SK-N-SH treated with all-trans-retinoic acid at 6 μM for 48 hours (cell line): ENCODE data around the gene PHLDA2.

Experiments used
- ATAC-seq: fragments of 200-7000 bp; cut with Tn5 transposase; 3 replicates; pipeline ENCODE4 v1.9.1; 2020; ENCODE audit warnings: mild to moderate bottlenecking, moderate library complexity
- ARNTL ChIP-seq: fragments of 450-650 bp; formaldehyde crosslinking; IDR thresholded peaks from 2 replicates; pipeline ENCODE4 v1.5.0; 2020; ENCODE audit warnings: low read depth, mild to moderate bottlenecking, moderate library complexity, borderline replicate concordance
- BACH2 ChIP-seq: fragments of 250-450 bp; sonication (Bioruptor Pico); IDR thresholded peaks from 2 replicates; pipeline ENCODE4 v1.9.0; 2021; ENCODE audit warnings: mild to moderate bottlenecking, borderline replicate concordance
- CSDC2 ChIP-seq: fragments of 250-450 bp; sonication (Bioruptor Pico); IDR thresholded peaks from 2 replicates; pipeline ENCODE4 v1.5.0; 2020; ENCODE audit warnings: mild to moderate bottlenecking, moderate library complexity
- CSRNP3 ChIP-seq: fragments of 250-450 bp; sonication (Bioruptor Pico); IDR thresholded peaks from 2 replicates; pipeline ENCODE4 v1.5.1; 2021; ENCODE audit warnings: mild to moderate bottlenecking, moderate library complexity
- ESRRG ChIP-seq: fragments of 250-450 bp; sonication (Bioruptor Pico); IDR thresholded peaks from 2 replicates; pipeline ENCODE4 v1.6.1; 2021; ENCODE audit warnings: mild to moderate bottlenecking
- PATZ1 ChIP-seq: fragments of 250-450 bp; sonication (Bioruptor Pico); IDR thresholded peaks from 2 replicates; pipeline ENCODE4 v1.8.0; 2020; ENCODE audit warnings: mild to moderate bottlenecking, moderate library complexity, borderline replicate concordance
- POU6F1 ChIP-seq: fragments of 250-450 bp; sonication (Bioruptor Pico); IDR thresholded peaks from 2 replicates; pipeline ENCODE4 v1.8.0; 2021; ENCODE audit warnings: low read depth, mild to moderate bottlenecking, moderate library complexity, borderline replicate concordance
- PPARA ChIP-seq: fragments of 250-450 bp; sonication (Bioruptor Pico); IDR thresholded peaks from 2 replicates; pipeline ENCODE4 v1.5.0; 2020; ENCODE audit warnings: mild to moderate bottlenecking, borderline replicate concordance
- RARB ChIP-seq: fragments of 250-450 bp; sonication (Bioruptor Pico); IDR thresholded peaks from 2 replicates; pipeline ENCODE4 v1.8.0; 2021; ENCODE audit warnings: mild to moderate bottlenecking, moderate library complexity
- SNAI2 ChIP-seq: fragments of 250-450 bp; sonication (Bioruptor Pico); IDR thresholded peaks from 2 replicates; pipeline ENCODE4 v1.5.0; 2020; ENCODE audit warnings: mild to moderate bottlenecking, moderate library complexity
- TCF4 ChIP-seq: fragments of 250-450 bp; sonication (Bioruptor Pico); IDR thresholded peaks from 2 replicates; pipeline ENCODE4 v1.8.0; 2021; ENCODE audit warnings: mild to moderate bottlenecking, moderate library complexity, borderline replicate concordance
- TOX ChIP-seq: fragments of 250-450 bp; sonication (Bioruptor Pico); IDR thresholded peaks from 2 replicates; pipeline ENCODE4 v1.8.0; 2021; ENCODE audit warnings: mild to moderate bottlenecking, moderate library complexity, borderline replicate concordance
- ZC3H10 ChIP-seq: fragments of 250-450 bp; sonication (Bioruptor Pico); IDR thresholded peaks from 2 replicates; pipeline ENCODE4 v1.5.1; 2021; ENCODE audit warnings: mild to moderate bottlenecking, moderate library complexity
- ZFP3 ChIP-seq: fragments of 250-450 bp; sonication (Bioruptor Pico); IDR thresholded peaks from 2 replicates; pipeline ENCODE4 v1.5.0; 2020; ENCODE audit warnings: mild to moderate bottlenecking, moderate library complexity
- ZFP30 ChIP-seq: fragments of 450-650 bp; formaldehyde crosslinking; IDR thresholded peaks from 2 replicates; pipeline ENCODE4 v1.5.0; 2022; ENCODE audit warnings: mild to moderate bottlenecking, moderate library complexity
- ZNF565 ChIP-seq: fragments of 450-650 bp; formaldehyde crosslinking; conservative IDR thresholded peaks from 2 replicates; pipeline ENCODE4 v1.5.0; 2020; ENCODE audit warnings: low read depth, mild to moderate bottlenecking, moderate library complexity
- ZNF70 ChIP-seq: fragments of 450-650 bp; formaldehyde crosslinking; IDR thresholded peaks from 2 replicates; pipeline ENCODE4 v1.5.0; 2020; ENCODE audit warnings: mild to moderate bottlenecking, moderate library complexity
- TF ChIP-seq, protein P1 (sequence below): fragments of 250-450 bp; sonication (Bioruptor Pico); IDR thresholded peaks from 2 replicates; pipeline ENCODE4 v1.5.1; 2020; ENCODE audit warnings: low read depth, mild to moderate bottlenecking, moderate library complexity

PHLDA2 gene

GRCh38 chr11:2927851-2928604 is 1.2 kb downstream of the PHLDA2 start (continued):
- TF ChIP-seq POU6F1 (CRISPR knock-in tag) = no peak
- TF ChIP-seq TOX (CRISPR knock-in tag) = no peak
- no peak for TF ChIP-seq SNAI2
- no peak for TF ChIP-seq CSDC2
- TF ChIP-seq ZNF70 (CRISPR knock-in tag) = no peak

DNA sequence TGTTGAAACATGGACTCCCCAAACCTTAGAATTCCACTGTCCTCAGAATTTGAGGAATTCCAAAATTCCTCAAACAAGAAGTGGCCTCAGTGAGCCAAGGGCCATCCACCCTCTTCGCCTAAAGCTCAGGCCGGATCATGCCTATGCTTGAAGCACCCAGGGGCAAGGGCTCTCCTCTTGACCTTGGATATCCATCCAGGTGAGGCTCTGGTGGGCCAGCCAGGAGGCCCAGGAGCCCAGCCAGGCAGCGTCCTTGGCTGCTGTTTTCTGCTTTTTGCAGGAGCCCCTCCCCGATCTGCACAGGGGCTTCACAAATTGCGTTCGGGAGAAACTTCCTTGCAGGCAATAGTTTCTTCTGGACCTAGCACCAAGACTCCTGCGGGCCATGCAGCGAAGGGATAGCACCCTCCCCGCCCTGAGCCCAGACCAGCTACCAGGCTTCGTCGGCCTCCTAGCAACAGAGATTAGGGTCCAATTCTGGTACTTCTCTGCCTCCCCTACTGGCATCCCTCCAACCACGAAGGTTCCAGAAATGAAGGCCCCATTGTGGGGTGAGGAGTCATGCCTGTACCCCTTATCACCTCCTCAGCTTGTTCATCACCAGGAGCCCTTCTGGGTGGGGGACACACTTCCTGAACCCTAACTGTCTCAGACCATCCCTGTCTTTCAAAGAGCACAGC is 2.0 kb downstream of the PHLDA2 start:
- no peak for TF ChIP-seq TCF4 (CRISPR knock-in tag)
- no peak for TF ChIP-seq ESRRG (CRISPR knock-in tag)
- no peak for TF ChIP-seq RARB (CRISPR knock-in tag)
- TF ChIP-seq BACH2 (CRISPR knock-in tag) = no peak
- no peak for TF ChIP-seq CSRNP3 (CRISPR knock-in tag)
- TF ChIP-seq ZC3H10 (CRISPR knock-in tag) = no peak
- no peak for TF ChIP-seq PATZ1 (CRISPR knock-in tag)
- TF ChIP-seq, all 23 proteins: peak for 0
- ATAC-seq = no peak

GRCh38 chr11:2926611-2927051 is 2.6 kb downstream of the PHLDA2 start:
- TF ChIP-seq RARB (CRISPR knock-in tag) (no peak), ZFP30 (CRISPR knock-in tag) (no peak), ESRRG (CRISPR knock-in tag) (no peak), PPARA (CRISPR knock-in tag) (no peak), ZNF565 (CRISPR knock-in tag) (no peak), ZFP3 (CRISPR knock-in tag) (no peak)
- no peak for ATAC-seq

DNA sequence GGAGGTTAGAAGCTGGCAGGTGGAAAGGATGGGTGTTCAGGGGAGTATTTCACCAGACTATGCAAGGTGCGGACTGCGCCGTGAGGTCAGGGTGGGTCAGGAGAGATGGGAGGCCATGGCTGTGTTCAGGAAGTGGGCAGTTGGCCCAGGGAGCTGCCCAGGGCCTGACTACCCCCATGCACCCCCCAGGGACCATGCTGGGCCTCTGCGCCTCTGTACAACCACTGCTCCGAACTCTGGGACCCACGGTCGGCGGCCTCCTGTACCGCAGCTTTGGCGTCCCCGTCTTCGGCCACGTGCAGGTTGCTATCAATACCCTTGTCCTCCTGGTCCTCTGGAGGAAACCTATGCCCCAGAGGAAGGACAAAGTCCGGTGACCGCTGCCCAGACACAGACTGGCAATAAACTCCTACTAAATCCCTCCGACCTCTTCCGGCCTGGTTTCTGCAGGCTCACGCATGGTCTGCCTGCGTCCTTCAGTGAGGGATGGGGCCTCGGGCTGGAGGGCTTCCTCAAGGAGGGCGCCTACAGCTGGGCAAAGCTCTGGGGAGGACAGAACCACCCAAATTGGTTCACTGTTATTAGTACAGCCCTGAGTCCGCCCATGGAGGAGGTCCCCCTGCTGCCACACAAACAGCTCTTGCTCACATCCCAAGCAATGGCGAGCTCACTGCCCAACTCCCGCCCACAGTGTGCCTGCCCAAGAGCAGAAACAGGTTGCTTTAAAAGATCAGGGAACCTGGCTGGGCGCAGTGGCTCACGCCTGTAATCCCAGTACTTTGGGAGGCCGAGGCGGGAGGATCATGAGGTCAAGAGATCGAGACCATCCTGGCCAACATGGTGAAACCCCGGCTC is 4.2 kb downstream of the PHLDA2 start:
- TF ChIP-seq, protein P1, sequence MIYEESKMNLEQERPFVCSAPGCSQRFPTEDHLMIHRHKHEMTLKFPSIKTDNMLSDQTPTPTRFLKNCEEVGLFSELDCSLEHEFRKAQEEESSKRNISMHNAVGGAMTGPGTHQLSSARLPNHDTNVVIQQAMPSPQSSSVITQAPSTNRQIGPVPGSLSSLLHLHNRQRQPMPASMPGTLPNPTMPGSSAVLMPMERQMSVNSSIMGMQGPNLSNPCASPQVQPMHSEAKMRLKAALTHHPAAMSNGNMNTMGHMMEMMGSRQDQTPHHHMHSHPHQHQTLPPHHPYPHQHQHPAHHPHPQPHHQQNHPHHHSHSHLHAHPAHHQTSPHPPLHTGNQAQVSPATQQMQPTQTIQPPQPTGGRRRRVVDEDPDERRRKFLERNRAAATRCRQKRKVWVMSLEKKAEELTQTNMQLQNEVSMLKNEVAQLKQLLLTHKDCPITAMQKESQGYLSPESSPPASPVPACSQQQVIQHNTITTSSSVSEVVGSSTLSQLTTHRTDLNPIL = no peak
- TF ChIP-seq ARNTL (CRISPR knock-in tag) (no peak), ESRRG (CRISPR knock-in tag) (no peak), ZNF70 (CRISPR knock-in tag) (no peak), ZFP30 (CRISPR knock-in tag) (no peak), ZC3H10 (CRISPR knock-in tag) (no peak), TCF4 (CRISPR knock-in tag) (no peak)
- ATAC-seq = no peak
